ENCODE data around the gene EIF4H. TPM values are rescaled to one million over a fixed set of nuclear protein-coding genes. Genes with fewer than 3 reads are reported as not detected.
A peak's percentile ranks its signal among the peaks of the same experiment; 100 is the strongest.

The EIF4H gene
- total RNA-seq, 1 donor from 2014 or later, result 159 TPM

DNA sequence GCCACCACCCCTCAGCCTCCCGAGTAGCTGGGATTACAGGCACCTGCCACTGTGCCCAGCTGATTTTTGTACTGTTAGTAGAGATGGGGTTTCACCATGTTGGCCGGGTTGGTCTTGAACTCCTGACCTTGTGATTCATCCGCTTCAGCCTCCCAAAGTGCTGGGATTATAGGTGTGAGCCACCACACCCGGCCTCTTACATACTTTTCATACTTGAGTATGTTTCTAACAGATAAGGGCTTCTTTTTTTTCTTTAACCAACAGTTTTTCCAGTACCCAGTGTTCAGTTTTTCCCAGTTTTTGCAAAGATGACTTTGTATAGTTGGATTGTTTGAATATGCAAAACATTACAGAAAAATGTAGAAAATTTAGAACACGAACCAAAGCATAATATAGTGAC, 7.7 kb downstream of the EIF4H start:
- H3K4me1 ChIP-seq, result peaks cover 100% of the 10 kb centered on the region
- no peak for DNase-seq
- no peaks in the 10 kb centered on the region for H3K9me3 ChIP-seq (replicated peaks)
- H3K36me3 ChIP-seq, result peaks cover 13% of the 10 kb centered on the region
- no peak overlapping the region for H3K4me3 ChIP-seq
- TF ChIP-seq, protein P1, sequence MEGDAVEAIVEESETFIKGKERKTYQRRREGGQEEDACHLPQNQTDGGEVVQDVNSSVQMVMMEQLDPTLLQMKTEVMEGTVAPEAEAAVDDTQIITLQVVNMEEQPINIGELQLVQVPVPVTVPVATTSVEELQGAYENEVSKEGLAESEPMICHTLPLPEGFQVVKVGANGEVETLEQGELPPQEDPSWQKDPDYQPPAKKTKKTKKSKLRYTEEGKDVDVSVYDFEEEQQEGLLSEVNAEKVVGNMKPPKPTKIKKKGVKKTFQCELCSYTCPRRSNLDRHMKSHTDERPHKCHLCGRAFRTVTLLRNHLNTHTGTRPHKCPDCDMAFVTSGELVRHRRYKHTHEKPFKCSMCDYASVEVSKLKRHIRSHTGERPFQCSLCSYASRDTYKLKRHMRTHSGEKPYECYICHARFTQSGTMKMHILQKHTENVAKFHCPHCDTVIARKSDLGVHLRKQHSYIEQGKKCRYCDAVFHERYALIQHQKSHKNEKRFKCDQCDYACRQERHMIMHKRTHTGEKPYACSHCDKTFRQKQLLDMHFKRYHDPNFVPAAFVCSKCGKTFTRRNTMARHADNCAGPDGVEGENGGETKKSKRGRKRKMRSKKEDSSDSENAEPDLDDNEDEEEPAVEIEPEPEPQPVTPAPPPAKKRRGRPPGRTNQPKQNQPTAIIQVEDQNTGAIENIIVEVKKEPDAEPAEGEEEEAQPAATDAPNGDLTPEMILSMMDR (IDR thresholded peaks at IDR 0.05; ENCODE audit: borderline replicate concordance), result no peak
- peak overlapping the region; percentile 52 for H3K27ac ChIP-seq (replicated peaks)
- intact Hi-C loops (cut with micrococcal nuclease), result no loop called here
- no peaks in the 10 kb centered on the region for H3K27me3 ChIP-seq (ENCODE audit: low read depth)

DNA sequence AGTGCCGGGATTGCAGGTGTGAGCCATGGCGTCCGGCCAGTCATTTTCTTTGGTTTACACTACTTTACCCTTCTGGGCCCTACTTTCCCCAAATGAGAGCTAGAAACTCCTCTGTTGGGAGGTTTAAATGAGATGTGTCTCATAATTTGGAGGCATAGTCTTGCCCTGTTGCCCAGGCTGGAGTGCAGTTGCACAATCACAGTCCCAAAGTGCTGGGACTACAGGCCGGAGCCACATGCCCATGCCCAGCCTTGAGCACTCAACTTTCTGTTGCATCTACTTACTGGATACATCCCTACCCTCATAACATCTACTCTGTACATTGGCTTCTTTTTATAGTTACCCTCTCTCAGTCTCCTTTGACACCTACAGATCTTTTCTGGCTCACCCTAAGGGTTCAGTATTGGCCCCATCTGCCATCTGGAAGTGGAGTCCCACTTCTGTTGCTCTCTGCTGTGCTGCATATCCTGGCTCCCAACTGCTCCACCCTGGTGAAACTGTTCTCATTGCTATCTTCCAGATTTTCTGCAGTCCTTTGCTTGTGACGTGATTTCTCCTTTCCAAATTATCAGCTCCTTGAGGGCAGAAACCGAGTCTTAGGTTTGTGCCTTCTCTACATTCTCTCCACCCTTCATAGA, 8.4 kb downstream of the EIF4H start:
- H3K36me3 ChIP-seq, result peaks cover 14% of the 10 kb centered on the region
- H3K27ac ChIP-seq (replicated peaks), result peak overlapping the region; percentile 52
- intact Hi-C loops (cut with micrococcal nuclease), result no loop called here
- H3K9me3 ChIP-seq (replicated peaks), result no peaks in the 10 kb centered on the region
- peaks cover 100% of the 10 kb centered on the region for H3K4me1 ChIP-seq
- H3K4me3 ChIP-seq, result no peak overlapping the region
- H3K27me3 ChIP-seq (ENCODE audit: low read depth), result no peaks in the 10 kb centered on the region
- TF ChIP-seq, protein P1 (IDR thresholded peaks at IDR 0.05; ENCODE audit: borderline replicate concordance), result no peak
- DNase-seq, result no peak

DNA sequence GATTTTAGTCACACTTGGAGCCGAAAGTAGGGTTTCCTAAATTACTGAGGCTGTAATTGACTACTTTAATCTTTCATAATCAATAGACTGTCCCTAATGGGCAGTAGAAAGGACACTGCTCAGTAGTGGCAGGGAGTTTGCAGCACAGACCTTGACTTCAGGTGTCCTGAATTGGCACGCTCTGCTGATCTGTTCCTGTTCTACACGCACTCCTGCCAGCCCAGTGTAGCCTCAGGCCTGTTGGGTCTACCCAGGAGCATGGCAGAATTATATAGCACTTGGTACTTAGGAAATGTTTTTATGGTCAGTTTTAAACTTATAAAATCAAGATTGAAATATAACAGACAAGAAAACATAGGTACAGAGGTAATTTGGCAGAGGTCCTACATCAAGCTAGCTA, 9.0 kb downstream of the EIF4H start:
- intact Hi-C loops (cut with micrococcal nuclease), result no loop called here
- peak overlapping the region; percentile 52 for H3K27ac ChIP-seq (replicated peaks)
- H3K27me3 ChIP-seq (ENCODE audit: low read depth), result no peaks in the 10 kb centered on the region
- H3K36me3 ChIP-seq, result peaks cover 19% of the 10 kb centered on the region
- H3K4me3 ChIP-seq, result no peak overlapping the region
- no peaks in the 10 kb centered on the region for H3K9me3 ChIP-seq (replicated peaks)
- H3K4me1 ChIP-seq, result peaks cover 100% of the 10 kb centered on the region
- no peak for DNase-seq
- TF ChIP-seq, protein P1 (IDR thresholded peaks at IDR 0.05; ENCODE audit: borderline replicate concordance), result no peak

GRCh38 chr7:74183653-74184450, 9.7 kb downstream of the EIF4H start:
- DNase-seq, result no peak
- Histone ChIP-seq H3K27ac (replicated peaks) (peak overlapping the region; percentile 52), H3K4me3 (no peak overlapping the region), H3K9me3 (replicated peaks) (no peaks in the 10 kb centered on the region), H3K27me3 (ENCODE audit: low read depth) (no peaks in the 10 kb centered on the region), H3K36me3 (peaks cover 24% of the 10 kb centered on the region), H3K4me1 (peaks cover 100% of the 10 kb centered on the region)
- TF ChIP-seq, protein P1 (IDR thresholded peaks at IDR 0.05; ENCODE audit: borderline replicate concordance), result no peak
- intact Hi-C loops (cut with micrococcal nuclease), result no loop called here

DNA sequence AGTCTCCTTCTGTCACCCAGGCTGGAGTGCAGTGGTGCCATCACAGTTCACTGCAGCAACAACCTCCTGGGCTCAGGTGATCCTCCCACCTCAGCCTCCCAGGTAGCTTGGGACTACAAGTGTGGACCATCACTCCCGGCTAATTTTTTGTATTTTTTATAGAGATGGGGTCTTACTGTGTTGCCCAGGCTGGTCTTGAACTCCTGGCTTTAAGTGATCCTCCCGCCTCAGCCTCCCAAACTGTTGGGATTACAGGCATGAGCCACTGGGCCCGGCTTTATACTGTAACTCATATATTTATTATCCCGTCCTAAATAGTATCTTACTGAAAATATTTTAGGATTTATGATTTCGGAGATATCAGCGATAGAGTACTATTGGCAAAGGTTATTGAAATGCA, 10.9 kb downstream of the EIF4H start:
- peak overlapping the region; percentile 52 for H3K27ac ChIP-seq (replicated peaks)
- H3K4me3 ChIP-seq, result no peak overlapping the region
- no peaks in the 10 kb centered on the region for H3K9me3 ChIP-seq (replicated peaks)
- DNase-seq, result no peak
- intact Hi-C loops (cut with micrococcal nuclease), result no loop called here
- TF ChIP-seq, protein P1 (IDR thresholded peaks at IDR 0.05; ENCODE audit: borderline replicate concordance), result no peak
- peaks cover 29% of the 10 kb centered on the region for H3K36me3 ChIP-seq
- peaks cover 91% of the 10 kb centered on the region for H3K4me1 ChIP-seq
- no peaks in the 10 kb centered on the region for H3K27me3 ChIP-seq (ENCODE audit: low read depth)
